CD4-positive, alpha-beta T cell (primary cell): Measurements from ENCODE around the gene ANKRD60. TPM values are rescaled to one million over a fixed set of nuclear protein-coding genes. Genes with fewer than 3 reads are reported as not detected.

Source experiments
- ATAC-seq: fragments of 200-7000 bp; cut with Tn5 transposase; one replicate; pipeline ENCODE4 v1.10.0; 2022; ENCODE audit warnings: mild to moderate bottlenecking; ENCODE audit not compliant: poor library complexity
- CTCF ChIA-PET: fragments of 350-600 bp; sonication (Branson Sonifier 250); formaldehyde crosslinking; loops from one replicate; lab custom pipeline; 2021; ENCODE audit warnings: antibody characterized with exemption, inconsistent platforms; lab: Charles Lee
- POLR2A ChIA-PET: fragments of 350-600 bp; sonication (Branson Sonifier 250); formaldehyde crosslinking; loops from one replicate; lab custom pipeline; 2021; ENCODE audit warnings: antibody characterized with exemption, inconsistent platforms; lab: Charles Lee
- DNase-seq, 14 experiments: peaks; one replicate each; pipeline ENCODE4 v3.0.0-alpha.2; 2013 to 2020; ENCODE audit warnings: mixed read lengths in 2 of 14
- H3K27ac ChIP-seq, 2 donors: one replicate each; pipeline versions ENCODE4 v1.5.1 to v1.7.0; 2013; ENCODE audit warnings: low read length in 2 of 2, low read depth in 1 of 2, mild to moderate bottlenecking in 1 of 2
- H3K27me3 ChIP-seq, 2 experiments: 1 replicate in 1 of 2; 2 replicates in 1 of 2; pipeline versions ENCODE4 v1.6.1 to v1.7.0; 2013; ENCODE audit warnings: low read length in 2 of 2, control low read depth in 1 of 2, mild to moderate bottlenecking in 1 of 2, moderate library complexity in 1 of 2; ENCODE audit not compliant: insufficient read depth in 2 of 2, control insufficient read depth in 1 of 2
- H3K36me3 ChIP-seq: one replicate; pipeline ENCODE4 v1.6.1; 2013; ENCODE audit warnings: low read length, control low read depth; ENCODE audit not compliant: insufficient read depth
- H3K4me1 ChIP-seq: one replicate; pipeline ENCODE4 v1.6.1; 2013; ENCODE audit warnings: low read length, control low read depth; ENCODE audit not compliant: insufficient read depth
- H3K4me3 ChIP-seq: one replicate; pipeline ENCODE4 v1.5.1; 2013; ENCODE audit warnings: mild to moderate bottlenecking, low read length, moderate library complexity
- H3K9me3 ChIP-seq, 2 experiments: 1 replicate in 1 of 2; 2 replicates in 1 of 2; pipeline versions ENCODE4 v1.6.1 to v1.7.0; 2013; ENCODE audit warnings: low read length in 2 of 2, mild to moderate bottlenecking in 2 of 2, control low read depth in 1 of 2, moderate library complexity in 1 of 2; ENCODE audit not compliant: control insufficient read depth in 1 of 2, insufficient read depth in 1 of 2
- H3K27ac Mint-ChIP-seq: one replicate; pipeline ENCODE4 v1.8.0; 2020; ENCODE audit warnings: mixed read lengths
- H3K27me3 Mint-ChIP-seq: one replicate; pipeline ENCODE4 v1.8.0; 2021; ENCODE audit warnings: mixed read lengths
- H3K36me3 Mint-ChIP-seq: one replicate; pipeline ENCODE4 v1.8.0; 2021; ENCODE audit warnings: low read depth, mixed read lengths
- H3K4me1 Mint-ChIP-seq: one replicate; pipeline ENCODE4 v1.8.0; 2021; ENCODE audit warnings: low read depth, mixed read lengths
- H3K4me3 Mint-ChIP-seq: one replicate; pipeline ENCODE4 v1.8.0; 2020; ENCODE audit warnings: mild to moderate bottlenecking, mixed read lengths
- H3K9me3 Mint-ChIP-seq: one replicate; pipeline ENCODE4 v1.8.0; 2020; ENCODE audit warnings: mixed read lengths
- CTCF ChIP-seq: fragments of 200-600 bp; IDR thresholded peaks from one replicate; pipeline ENCODE4 v1.8.0; 2022; ENCODE audit warnings: antibody characterized with exemption, mild to moderate bottlenecking
- intact Hi-C, 2 experiments: fragments of 100-400 bp; cut with DNase I in 1 of 2; cut with micrococcal nuclease in 1 of 2; formaldehyde crosslinking; loops; one replicate each; pipeline versions ENCODE4 v1.15.1 to v1.9.0; 2023 to 2025; cut with DNase I, micrococcal nuclease
- total RNA-seq, 174 experiments: library from RNA in 2 of 174; stranded (reverse) in 2 of 174; gene quantifications; one replicate each; pipeline ENCODE4 v1.2.3 and lab custom pipeline; 2021 to 2026

ANKRD60 gene
- total RNA-seq, 2 experiments from 2014 or later = not detected

GRCh38 chr20:58237318-58238132, 9.1 kb upstream of the ANKRD60 start:
- ChIA-PET POLR2A (interaction anchor here (1.0 to 2.1 kb wide), 3 partner anchors 69 to 151 kb away, joined by 4 read pairs; partner anchors contain the start of gene VAPB), CTCF (interaction anchor here (0.8 to 3.1 kb wide), 9 partner anchors 14 to 181 kb away, joined by 3 to 17 read pairs (median 3); no protein-coding TSS in a partner anchor)
- intact Hi-C loops = loop anchor here (1.0 to 10.0 kb wide), 11 partner anchors 67 to 1170 kb away; partner anchors contain the start of genes STX16 (in 2 of the 2), GNAS (in 1 of the 2), GNAS-AS1 (in 1 of the 2) and PMEPA1 (in 1 of the 2)
- Mint-ChIP-seq H3K9me3 (no peaks in the 10 kb centered on the region), H3K4me3 (peak overlapping the region; percentile 88), H3K27me3 (no peaks in the 10 kb centered on the region), H3K4me1 (peaks cover 13% of the 10 kb centered on the region), H3K27ac (peak overlapping the region; percentile 77), H3K36me3 (peaks cover 25% of the 10 kb centered on the region)
- no peak for ATAC-seq
- Histone ChIP-seq H3K9me3 (no peaks in the 10 kb centered on the region), H3K36me3 (no peaks in the 10 kb centered on the region), H3K4me1 (peaks cover 9% of the 10 kb centered on the region), H3K4me3 (peak overlapping the region; percentile 71), H3K27ac (peak overlapping the region in 1 of 2 donors; percentile 58), H3K27me3 (no peaks in the 10 kb centered on the region)
- no peak for DNase-seq
- peak; percentile 64 for TF ChIP-seq CTCF

DNA sequence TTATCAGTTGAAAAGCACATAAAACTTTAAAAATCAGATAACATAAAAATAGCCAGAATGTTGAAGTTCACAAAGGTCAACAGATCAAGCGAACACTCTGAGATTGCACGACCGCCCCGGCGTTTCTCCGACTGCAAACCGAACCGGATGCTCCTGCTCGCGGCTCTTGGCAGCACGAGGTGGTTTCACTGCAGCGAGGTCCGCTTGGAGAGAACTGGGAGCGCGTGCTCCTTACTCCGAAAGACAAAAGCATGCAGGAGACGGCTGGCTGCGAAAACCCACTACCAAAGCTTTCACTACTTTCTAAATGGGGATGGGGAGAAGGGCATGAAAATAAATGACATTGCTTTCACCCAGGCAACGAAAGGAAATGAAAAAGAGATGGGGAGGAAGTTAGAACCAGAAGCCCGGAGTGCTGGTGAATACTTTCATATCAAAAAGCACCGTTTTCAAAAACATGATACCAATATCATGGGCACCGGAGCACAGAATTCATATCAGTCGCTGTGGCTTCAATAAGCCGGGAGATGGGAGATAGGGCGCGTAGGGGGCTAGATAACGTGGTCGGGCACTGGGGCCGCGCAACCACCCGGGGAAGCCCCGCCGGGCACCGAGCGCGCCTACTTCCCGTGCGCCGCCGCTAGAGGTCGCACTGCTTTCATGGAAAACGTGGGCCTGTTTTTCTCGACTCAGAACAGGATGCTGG, 8.3 kb upstream of the ANKRD60 start:
- Mint-ChIP-seq H3K36me3 (peaks cover 18% of the 10 kb centered on the region), H3K4me3 (peak overlapping the region; percentile 88), H3K9me3 (no peaks in the 10 kb centered on the region), H3K27me3 (no peaks in the 10 kb centered on the region), H3K27ac (peak overlapping the region; percentile 77), H3K4me1 (peaks cover 13% of the 10 kb centered on the region)
- peak; percentile 99 for TF ChIP-seq CTCF
- H3K36me3 ChIP-seq = no peaks in the 10 kb centered on the region
- peak overlapping the region; percentile 58 to 66 for H3K27ac ChIP-seq
- H3K27me3 ChIP-seq = no peaks in the 10 kb centered on the region
- H3K4me3 ChIP-seq = peak overlapping the region; percentile 71
- H3K9me3 ChIP-seq = no peaks in the 10 kb centered on the region
- peak; percentile 66 to 90 (median 82) for DNase-seq
- ChIA-PET CTCF (interaction anchor here (0.8 to 3.1 kb wide), 9 partner anchors 15 to 182 kb away, joined by 3 to 17 read pairs (median 3); no protein-coding TSS in a partner anchor), POLR2A (interaction anchor here (1.0 to 2.1 kb wide), 4 partner anchors 17 to 152 kb away, joined by 4 to 7 read pairs (median 4); partner anchors contain the start of gene VAPB)
- peaks cover 9% of the 10 kb centered on the region for H3K4me1 ChIP-seq
- intact Hi-C loops = loop anchor here (1.0 to 10.0 kb wide), 11 partner anchors 70 to 1171 kb away; partner anchors contain the start of genes STX16 (in 2 of the 2), VAPB (in 2 of the 2), GNAS (in 1 of the 2) and GNAS-AS1 (in 1 of the 2)
- ATAC-seq = peak; percentile 87

GRCh38 chr20:58235010-58235409, 6.6 kb upstream of the ANKRD60 start:
- Histone ChIP-seq H3K4me3 (no peak overlapping the region), H3K27ac (no peak overlapping the region), H3K27me3 (no peaks in the 10 kb centered on the region), H3K4me1 (peaks cover 9% of the 10 kb centered on the region), H3K9me3 (no peaks in the 10 kb centered on the region), H3K36me3 (no peaks in the 10 kb centered on the region)
- Mint-ChIP-seq H3K4me1 (peaks cover 13% of the 10 kb centered on the region), H3K4me3 (peak overlapping the region; percentile 38), H3K27ac (no peak overlapping the region), H3K27me3 (peaks cover 13% of the 10 kb centered on the region), H3K36me3 (peaks cover 14% of the 10 kb centered on the region), H3K9me3 (no peaks in the 10 kb centered on the region)
- ChIA-PET POLR2A (interaction anchor here (0.9 kb wide), 1 partner anchor 416 kb away, joined by 6 read pairs; the partner anchor contains the start of gene STX16), CTCF (interaction anchor here (0.6 to 1.7 kb wide), 4 partner anchors 55 to 614 kb away, joined by 3 to 4 read pairs (median 3); partner anchors contain the start of genes VAPB and ZBP1)
- intact Hi-C loops = loop anchor here (5.0 to 10.0 kb wide), 6 partner anchors 152 to 1172 kb away; partner anchors contain the start of genes GNAS (in 1 of the 2), GNAS-AS1 (in 1 of the 2), STX16 (in 1 of the 2) and VAPB (in 1 of the 2)
- ATAC-seq (no peak), DNase-seq (peak in 1 of 14 experiments; percentile 27)
- no peak for TF ChIP-seq CTCF
